Activated CD8-positive, alpha-beta memory T cell treated with anti-CD3 and anti-CD28 coated beads, Interleukin-2, amount 50 U/mL, for 4 hours (primary cell): Measurements from ENCODE around the gene LONRF2.
"Not testable (repeated sequence)": the region's sequence is repeated elsewhere in the genome, so short reads cannot be mapped to it uniquely, and the experiment has no call there.

Source experiments
- DNase-seq: peaks from one replicate; pipeline ENCODE4 v3.0.0-alpha.2; 2020

LONRF2 gene

GRCh38 chr2:100250645-100251044 lies 71.7 kb downstream of the LONRF2 start:
- DNase-seq = no peak

GRCh38 chr2:100248971-100249370 lies 73.3 kb downstream of the LONRF2 start:
- DNase-seq = no peak

- not testable (repeated sequence) for DNase-seq
These were observed 73.7 kb downstream of the LONRF2 start for GRCh38 chr2:100248556-100248955.

- no peak for DNase-seq
These were observed 74.3 kb downstream of the LONRF2 start for GRCh38 chr2:100248044-100248330.

DNA sequence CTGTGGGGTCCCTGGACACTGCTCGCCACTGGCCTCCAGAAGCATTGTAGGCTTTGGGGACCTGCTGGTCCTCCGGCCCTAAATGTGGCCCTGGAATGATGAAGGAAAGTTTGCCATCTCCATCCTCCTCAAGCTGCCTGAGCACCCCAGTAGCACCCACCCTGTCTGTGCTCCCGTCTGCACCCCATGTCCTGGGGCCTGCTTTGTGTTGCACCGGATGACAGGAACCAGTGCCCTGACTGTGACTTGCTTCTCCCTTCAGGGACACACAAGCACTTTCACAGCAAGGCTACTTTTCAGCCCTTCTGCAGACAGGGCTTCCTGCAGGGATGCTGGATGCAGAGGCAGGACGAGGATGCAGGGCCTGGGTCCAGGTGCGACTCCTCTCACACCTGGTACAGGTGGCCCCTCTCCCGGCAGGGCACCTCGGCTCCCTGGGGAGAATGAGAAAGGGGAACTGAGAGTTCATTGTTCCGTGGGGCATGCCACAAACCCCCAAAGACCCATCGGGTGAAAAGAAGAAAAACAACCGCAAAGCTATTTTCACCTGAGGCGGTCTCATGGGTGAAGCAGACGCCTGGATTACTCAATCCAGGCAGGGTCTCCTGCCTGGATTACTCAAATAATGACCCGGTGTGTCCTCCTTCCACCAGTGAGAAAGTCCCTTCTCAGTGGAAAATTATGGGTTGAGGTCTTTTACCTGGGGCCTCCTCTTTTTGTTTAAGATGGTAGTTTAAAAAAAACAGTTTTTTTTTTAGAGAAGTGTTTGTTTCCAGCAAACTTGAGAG lies 74.9 kb downstream of the LONRF2 start:
- no peak for DNase-seq

GRCh38 chr2:100246163-100247145 lies 75.8 kb downstream of the LONRF2 start:
- no peak for DNase-seq

DNA sequence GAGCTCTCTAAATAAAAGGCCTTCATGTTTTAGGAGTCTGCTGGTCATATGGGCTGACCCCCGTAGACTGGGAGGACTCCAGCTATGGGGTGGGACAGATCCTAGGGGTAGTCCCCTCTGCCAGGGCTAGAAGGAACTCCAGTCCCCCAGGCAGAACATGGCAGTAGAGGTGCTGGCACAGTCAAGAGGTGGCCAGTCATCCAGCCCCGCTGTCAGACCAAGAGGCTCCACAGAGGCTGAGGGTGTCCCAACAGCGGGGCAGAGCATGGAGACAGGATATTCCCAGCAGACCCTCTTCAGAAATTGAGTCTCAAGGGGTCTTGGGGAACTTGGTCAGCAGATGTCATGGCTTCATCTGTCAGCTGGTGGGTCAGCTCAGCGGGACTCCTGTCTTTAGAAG lies 76.6 kb downstream of the LONRF2 start:
- DNase-seq = no peak

GRCh38 chr2:100244881-100245605 lies 77.3 kb downstream of the LONRF2 start:
- no peak for DNase-seq

DNA sequence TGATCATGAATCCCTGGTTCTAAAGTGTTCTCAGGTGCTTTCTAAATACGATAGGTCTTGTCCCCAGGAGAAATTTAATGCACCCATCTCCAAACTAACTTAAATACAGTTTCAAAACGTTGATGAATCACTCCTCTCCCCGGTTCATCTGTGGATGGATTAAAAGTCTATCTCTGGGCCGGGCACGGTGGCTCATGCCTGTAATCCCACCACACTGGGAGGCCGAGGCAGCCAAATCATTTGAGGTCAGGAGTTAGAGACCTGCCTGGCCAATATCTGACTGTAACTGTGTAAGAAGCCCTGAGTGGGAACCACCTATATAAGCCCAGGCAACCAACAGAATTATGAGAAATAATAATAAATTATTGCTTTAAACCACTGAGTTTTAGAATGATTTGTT lies 78.7 kb downstream of the LONRF2 start:
- DNase-seq = no peak

DNA sequence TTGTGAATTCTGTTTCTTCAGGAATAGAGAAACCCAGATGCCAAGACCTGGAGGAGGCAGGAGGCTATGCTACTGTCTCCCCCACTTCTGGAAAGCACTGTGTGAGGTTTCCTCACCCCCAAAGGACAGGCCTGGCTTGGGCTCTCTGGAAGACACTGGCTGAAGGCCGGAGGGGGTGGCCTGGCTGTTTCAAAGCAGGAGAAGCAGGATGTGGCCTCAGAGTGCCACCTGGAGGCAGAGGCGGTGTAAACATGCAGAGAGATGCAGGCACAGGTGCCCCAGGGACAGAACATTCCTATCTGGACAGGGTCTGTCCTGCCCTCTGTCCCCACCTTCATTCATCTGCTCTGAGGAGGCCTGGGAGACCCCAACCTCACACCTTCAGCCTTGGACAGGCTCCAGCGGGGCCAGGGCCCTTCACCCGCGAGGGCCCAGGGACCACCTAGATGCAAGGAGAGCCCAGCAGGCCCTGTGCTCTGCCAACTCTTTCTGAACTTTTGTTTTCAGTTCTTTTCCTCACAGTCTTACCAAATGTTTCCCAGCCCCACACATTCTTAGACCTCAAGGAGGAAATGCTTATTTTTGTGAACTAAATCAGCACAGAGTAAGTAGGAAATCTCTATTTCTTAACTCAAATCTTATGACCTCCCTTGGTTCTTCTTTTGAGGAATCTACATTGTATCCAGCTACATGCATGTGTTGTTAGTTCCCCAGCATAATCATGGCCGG lies 79.2 kb downstream of the LONRF2 start:
- DNase-seq = peak; percentile 29

- no peak for DNase-seq
These were observed 79.8 kb downstream of the LONRF2 start for GRCh38 chr2:100242476-100242875.

DNA sequence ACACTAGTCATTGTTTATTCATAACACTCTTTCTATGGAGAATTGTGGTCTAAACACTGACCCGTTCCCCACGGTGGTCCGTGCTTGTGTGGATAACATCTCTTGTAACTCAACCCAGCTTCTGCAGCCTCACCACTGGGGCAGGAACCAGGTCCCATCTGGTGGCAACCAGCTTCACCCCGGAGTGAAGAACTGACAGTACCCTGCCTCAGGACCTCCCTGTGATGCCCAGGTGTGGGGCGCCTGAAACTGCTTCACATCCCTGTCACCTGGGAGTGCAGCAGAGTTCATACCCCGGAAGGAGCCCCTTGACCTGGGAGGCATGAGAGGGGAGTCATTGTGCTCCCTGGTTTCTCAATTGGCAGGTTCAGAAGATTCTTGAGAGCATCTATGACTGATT lies 81.1 kb downstream of the LONRF2 start:
- no peak for DNase-seq

- DNase-seq = no peak
These were observed 81.9 kb downstream of the LONRF2 start for GRCh38 chr2:100240386-100240785.

GRCh38 chr2:100239486-100240210 lies 82.7 kb downstream of the LONRF2 start:
- DNase-seq = no peak

DNA sequence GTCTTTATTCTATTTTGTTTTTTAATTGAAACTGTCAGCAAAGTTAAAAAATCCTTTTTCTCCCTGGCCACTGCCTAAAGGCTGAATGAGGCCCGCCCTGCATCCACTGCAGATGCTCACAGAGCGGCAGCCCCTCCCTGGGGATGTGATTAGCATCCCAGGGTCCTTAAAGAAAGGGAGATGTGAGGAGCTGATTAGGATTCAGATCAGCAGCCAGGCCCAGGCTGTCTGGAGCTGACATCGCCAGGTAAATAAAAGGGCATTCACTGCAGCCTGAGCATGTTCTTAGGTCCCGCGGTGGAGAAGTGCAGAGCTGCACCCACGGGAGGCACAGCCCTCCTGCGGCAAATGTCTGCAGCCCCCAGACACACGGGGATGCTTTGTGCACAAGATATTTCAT lies 83.8 kb downstream of the LONRF2 start:
- no peak for DNase-seq

DNA sequence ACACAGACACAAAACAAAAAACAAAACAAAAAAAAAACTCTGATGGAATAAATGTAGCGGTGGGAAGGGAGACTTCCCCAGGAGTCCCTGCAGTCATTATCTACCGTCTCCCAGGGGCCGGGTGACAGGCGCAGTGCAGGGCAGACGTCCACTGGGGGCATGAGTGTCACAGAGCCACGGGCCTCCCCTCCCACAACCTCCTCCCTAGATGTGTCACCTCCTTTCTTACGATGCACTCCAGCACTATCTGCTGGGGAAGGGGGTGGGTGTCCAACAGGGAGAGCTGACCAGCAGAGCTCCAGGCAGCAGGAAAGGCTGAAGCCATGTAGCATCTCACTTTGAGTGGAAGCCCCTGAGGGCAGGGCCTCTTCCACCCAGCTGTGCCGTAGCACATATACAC lies 84.5 kb downstream of the LONRF2 start:
- DNase-seq = no peak

- no peak for DNase-seq
These were observed 85.1 kb downstream of the LONRF2 start for GRCh38 chr2:100237163-100237562.

DNA sequence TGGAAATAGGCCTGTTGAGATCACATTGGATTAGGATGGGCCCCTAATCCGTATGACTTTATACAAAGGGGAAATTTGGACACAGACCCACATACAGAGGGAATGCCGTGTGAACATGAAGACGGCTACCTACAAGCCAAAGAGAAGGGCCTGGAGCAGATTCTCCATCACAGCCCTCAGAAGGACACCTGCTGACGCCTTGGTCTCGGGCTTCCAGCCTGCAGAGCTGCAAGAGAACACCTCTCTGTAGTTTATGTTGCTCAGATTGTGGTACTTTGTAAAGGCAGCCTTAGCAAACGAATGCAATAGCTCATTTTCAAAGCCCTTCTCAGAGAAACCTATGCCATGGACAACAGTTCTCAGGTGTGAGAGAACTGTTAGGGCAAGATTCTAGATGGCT lies 86.1 kb downstream of the LONRF2 start:
- no peak for DNase-seq

DNA sequence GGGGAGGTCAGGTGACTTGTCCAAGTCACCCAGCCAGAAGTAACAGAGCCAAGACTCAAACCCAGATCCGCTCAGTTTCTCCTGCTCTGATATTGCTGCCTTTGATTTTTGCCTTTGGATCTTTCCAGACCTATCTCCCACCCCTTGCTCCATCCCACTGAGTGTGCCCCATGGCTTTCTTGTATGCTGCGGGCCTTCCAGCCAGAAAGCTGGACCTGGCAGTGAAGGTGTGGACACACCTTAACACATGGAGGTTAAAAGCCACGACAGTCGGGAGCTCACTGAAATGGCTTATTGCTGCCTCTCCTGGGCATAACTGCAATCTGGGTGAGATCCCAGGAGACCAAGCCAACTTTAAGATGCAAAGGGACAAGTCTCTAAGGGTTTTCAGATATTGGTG lies 86.7 kb downstream of the LONRF2 start:
- DNase-seq = no peak

- peak; percentile 28 for DNase-seq
These were observed 87.2 kb downstream of the LONRF2 start for GRCh38 chr2:100235098-100235497.

DNA sequence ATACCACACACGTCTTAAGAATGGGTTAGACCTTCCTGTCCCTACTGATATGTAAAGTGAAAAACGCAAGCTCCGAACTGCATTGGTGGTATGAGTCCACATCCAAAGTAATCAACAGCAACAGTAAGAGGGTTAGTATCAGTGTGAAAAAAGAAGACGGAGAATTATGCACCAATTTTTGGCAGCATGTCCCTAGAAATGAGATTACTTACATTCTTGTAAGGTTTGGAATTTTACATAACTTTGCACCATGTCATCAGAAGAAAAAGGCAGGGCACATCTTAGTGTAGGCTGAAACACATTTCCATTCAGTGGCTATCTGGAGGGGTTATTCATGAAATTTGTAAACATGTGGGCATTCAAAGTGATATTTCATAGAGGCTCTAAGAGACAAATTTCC lies 88.2 kb downstream of the LONRF2 start:
- no peak for DNase-seq

DNA sequence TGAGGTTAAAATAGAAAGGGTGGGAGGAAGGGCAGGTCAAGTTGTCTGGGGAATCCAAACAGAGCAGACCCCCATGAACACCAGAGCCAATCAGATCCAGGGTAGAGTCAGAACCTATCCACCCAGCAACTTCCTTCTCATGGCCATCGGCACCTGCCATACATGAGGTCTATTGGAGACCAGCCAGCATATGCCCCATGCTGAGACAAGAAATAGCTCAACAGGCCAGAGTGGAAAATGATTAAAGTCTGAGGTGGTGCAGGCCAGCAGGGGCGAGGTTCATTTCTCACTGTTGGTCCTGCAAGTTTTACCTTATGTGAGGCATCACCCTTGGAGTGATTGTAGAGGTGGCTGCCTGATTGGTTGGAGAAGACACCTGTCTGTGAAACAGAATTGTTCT lies 89.2 kb downstream of the LONRF2 start:
- no peak for DNase-seq
